ENCODE measurements around the gene GJC1. TPM values are rescaled to one million over a fixed set of nuclear protein-coding genes. Genes with fewer than 3 reads are reported as not detected.

The GJC1 gene
- polyA plus RNA-seq, 1 donor from 2014 or later = 8.0 TPM

DNA sequence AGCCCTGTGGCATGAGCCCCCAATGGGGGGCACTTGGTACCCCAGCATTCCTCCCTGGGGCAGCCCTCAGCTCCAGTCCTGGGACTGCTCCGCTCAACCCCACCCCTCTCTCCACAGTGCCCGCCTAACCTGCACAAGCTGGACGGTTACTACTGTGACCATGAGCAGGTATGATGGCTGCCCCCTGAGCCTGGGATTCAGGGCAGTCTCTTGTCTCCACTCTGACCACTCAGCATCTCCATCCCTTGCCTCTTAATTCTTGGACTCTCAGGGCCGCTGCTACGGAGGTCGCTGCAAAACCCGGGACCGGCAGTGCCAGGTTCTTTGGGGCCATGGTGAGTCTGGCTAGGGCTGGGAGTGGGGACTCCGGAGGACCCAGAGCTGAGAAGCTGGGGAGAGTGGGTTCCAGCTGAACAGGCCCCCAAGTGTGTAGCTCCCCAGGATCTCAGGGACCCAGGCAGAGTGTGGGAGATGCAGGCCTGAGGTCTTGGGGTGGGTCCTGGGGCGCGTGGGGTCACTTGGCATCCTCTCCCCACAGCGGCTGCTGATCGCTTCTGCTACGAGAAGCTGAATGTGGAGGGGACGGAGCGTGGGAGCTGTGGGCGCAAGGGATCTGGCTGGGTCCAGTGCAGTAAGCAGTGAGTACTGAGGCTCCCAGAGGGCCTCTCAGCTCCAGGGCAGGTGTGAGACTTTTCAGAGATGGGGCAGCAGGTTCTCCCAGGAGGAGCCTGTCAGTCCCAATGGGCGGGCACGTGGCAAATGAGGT is 53.3 kb downstream of the GJC1 start:
- no peak overlapping the region for H3K27ac ChIP-seq (ENCODE audit: low read length)

GRCh38 chr17:44775838-44776621 is 54.1 kb downstream of the GJC1 start:
- Histone ChIP-seq H3K27me3 (ENCODE audit: insufficient read depth, low read depth, low read length) (peaks cover 6% of the 10 kb centered on the region), H3K9me2 (ENCODE audit: insufficient read depth, low read length) (no peaks in the 10 kb centered on the region), H3K36me3 (ENCODE audit: insufficient read depth, low read length) (no peaks in the 10 kb centered on the region), H3K9ac (ENCODE audit: low read length) (peak overlapping the region; percentile 60), H3K79me2 (replicated peaks; ENCODE audit: insufficient read depth, low read length) (no peaks in the 10 kb centered on the region), H3K9me3 (ENCODE audit: low read length) (no peaks in the 10 kb centered on the region), H3K27ac (ENCODE audit: low read length) (peak overlapping the region; percentile 18), H3K4me3 (ENCODE audit: low read length) (peak overlapping the region; percentile 92), H2AFZ (ENCODE audit: low read depth, low read length) (peak overlapping the region; percentile 67), H4K20me1 (ENCODE audit: insufficient read depth) (no peaks in the 10 kb centered on the region), H3F3A (ENCODE audit: insufficient read depth, low read length, poor library complexity, severe bottlenecking) (no peaks in the 10 kb centered on the region), H3K4me2 (ENCODE audit: low read length) (peak overlapping the region; percentile 64)
- no peak for TF ChIP-seq EZH2 (IDR thresholded peaks at IDR 0.05; ENCODE audit: borderline replicate concordance, insufficient read depth, low read length, poor library complexity, severe bottlenecking)
- TF ChIP-seq TAF1 (IDR thresholded peaks at IDR 0.05; ENCODE audit: low read depth) = no peak
- TF ChIP-seq CTCF (IDR thresholded peaks at IDR 0.05; ENCODE audit: poor library complexity, severe bottlenecking) = no peak
- TF ChIP-seq SMC3 (conservative IDR thresholded peaks at IDR 0.05; ENCODE audit: poor library complexity) = no peak
- TF ChIP-seq, protein P1, sequence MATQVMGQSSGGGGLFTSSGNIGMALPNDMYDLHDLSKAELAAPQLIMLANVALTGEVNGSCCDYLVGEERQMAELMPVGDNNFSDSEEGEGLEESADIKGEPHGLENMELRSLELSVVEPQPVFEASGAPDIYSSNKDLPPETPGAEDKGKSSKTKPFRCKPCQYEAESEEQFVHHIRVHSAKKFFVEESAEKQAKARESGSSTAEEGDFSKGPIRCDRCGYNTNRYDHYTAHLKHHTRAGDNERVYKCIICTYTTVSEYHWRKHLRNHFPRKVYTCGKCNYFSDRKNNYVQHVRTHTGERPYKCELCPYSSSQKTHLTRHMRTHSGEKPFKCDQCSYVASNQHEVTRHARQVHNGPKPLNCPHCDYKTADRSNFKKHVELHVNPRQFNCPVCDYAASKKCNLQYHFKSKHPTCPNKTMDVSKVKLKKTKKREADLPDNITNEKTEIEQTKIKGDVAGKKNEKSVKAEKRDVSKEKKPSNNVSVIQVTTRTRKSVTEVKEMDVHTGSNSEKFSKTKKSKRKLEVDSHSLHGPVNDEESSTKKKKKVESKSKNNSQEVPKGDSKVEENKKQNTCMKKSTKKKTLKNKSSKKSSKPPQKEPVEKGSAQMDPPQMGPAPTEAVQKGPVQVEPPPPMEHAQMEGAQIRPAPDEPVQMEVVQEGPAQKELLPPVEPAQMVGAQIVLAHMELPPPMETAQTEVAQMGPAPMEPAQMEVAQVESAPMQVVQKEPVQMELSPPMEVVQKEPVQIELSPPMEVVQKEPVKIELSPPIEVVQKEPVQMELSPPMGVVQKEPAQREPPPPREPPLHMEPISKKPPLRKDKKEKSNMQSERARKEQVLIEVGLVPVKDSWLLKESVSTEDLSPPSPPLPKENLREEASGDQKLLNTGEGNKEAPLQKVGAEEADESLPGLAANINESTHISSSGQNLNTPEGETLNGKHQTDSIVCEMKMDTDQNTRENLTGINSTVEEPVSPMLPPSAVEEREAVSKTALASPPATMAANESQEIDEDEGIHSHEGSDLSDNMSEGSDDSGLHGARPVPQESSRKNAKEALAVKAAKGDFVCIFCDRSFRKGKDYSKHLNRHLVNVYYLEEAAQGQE (IDR thresholded peaks at IDR 0.05; ENCODE audit: borderline replicate concordance) = no peak

More for the DNA sequence above, 53.3 kb downstream of the GJC1 start:
- H3K4me2 ChIP-seq (ENCODE audit: low read length) = no peak overlapping the region
- TF ChIP-seq RAD21 (conservative IDR thresholded peaks at IDR 0.05) = no peak
- no peak for TF ChIP-seq SMC3 (conservative IDR thresholded peaks at IDR 0.05; ENCODE audit: poor library complexity)
- TF ChIP-seq POLR2AphosphoS5 (IDR thresholded peaks at IDR 0.05) = no peak
- TF ChIP-seq MXI1 (conservative IDR thresholded peaks at IDR 0.05; ENCODE audit: poor library complexity, severe bottlenecking) = no peak
- no peak for TF ChIP-seq CTCF (IDR thresholded peaks at IDR 0.05; ENCODE audit: poor library complexity, severe bottlenecking)
- TF ChIP-seq, protein P1 (IDR thresholded peaks at IDR 0.05; ENCODE audit: borderline replicate concordance) = no peak
- TF ChIP-seq TAF1 (IDR thresholded peaks at IDR 0.05; ENCODE audit: low read depth) = no peak
- no peak for TF ChIP-seq EZH2 (IDR thresholded peaks at IDR 0.05; ENCODE audit: borderline replicate concordance, insufficient read depth, low read length, poor library complexity, severe bottlenecking)
- TF ChIP-seq EP300 (conservative IDR thresholded peaks at IDR 0.05; ENCODE audit: poor library complexity, severe bottlenecking) = no peak
- no peaks in the 10 kb centered on the region for H3K36me3 ChIP-seq (ENCODE audit: insufficient read depth, low read length)
- H4K20me1 ChIP-seq (ENCODE audit: insufficient read depth) = no peaks in the 10 kb centered on the region
- H3K4me3 ChIP-seq (ENCODE audit: low read length) = no peak overlapping the region
- H3F3A ChIP-seq (ENCODE audit: insufficient read depth, low read length, poor library complexity, severe bottlenecking) = no peaks in the 10 kb centered on the region
- no peak overlapping the region for H3K9ac ChIP-seq (ENCODE audit: low read length)
- H3K79me2 ChIP-seq (replicated peaks; ENCODE audit: insufficient read depth, low read length) = no peaks in the 10 kb centered on the region
- H3K9me3 ChIP-seq (ENCODE audit: low read length) = no peaks in the 10 kb centered on the region
- H2AFZ ChIP-seq (ENCODE audit: low read depth, low read length) = no peak overlapping the region
- H3K9me2 ChIP-seq (ENCODE audit: insufficient read depth, low read length) = no peaks in the 10 kb centered on the region
- peaks cover 6% of the 10 kb centered on the region for H3K27me3 ChIP-seq (ENCODE audit: insufficient read depth, low read depth, low read length)
